ENCODE measurements around the gene LRCOL1.

Gene LRCOL1

GRCh38 chr12:132571051-132571450, 39.3 kb downstream of the LRCOL1 start:
- no peak overlapping the region for H3K4me3 ChIP-seq (ENCODE audit: control insufficient read depth, low read depth, low read length)
- DNase-seq (ENCODE audit: low read depth) = no peak
- TF ChIP-seq, protein P1, sequence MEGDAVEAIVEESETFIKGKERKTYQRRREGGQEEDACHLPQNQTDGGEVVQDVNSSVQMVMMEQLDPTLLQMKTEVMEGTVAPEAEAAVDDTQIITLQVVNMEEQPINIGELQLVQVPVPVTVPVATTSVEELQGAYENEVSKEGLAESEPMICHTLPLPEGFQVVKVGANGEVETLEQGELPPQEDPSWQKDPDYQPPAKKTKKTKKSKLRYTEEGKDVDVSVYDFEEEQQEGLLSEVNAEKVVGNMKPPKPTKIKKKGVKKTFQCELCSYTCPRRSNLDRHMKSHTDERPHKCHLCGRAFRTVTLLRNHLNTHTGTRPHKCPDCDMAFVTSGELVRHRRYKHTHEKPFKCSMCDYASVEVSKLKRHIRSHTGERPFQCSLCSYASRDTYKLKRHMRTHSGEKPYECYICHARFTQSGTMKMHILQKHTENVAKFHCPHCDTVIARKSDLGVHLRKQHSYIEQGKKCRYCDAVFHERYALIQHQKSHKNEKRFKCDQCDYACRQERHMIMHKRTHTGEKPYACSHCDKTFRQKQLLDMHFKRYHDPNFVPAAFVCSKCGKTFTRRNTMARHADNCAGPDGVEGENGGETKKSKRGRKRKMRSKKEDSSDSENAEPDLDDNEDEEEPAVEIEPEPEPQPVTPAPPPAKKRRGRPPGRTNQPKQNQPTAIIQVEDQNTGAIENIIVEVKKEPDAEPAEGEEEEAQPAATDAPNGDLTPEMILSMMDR (conservative IDR thresholded peaks at IDR 0.05; ENCODE audit: control insufficient read depth, insufficient read depth, low read depth, low read length) = no peak

GRCh38 chr12:132570635-132571034, 39.7 kb downstream of the LRCOL1 start:
- H3K4me3 ChIP-seq (ENCODE audit: control insufficient read depth, low read depth, low read length) = no peak overlapping the region
- TF ChIP-seq, protein P1 (conservative IDR thresholded peaks at IDR 0.05; ENCODE audit: control insufficient read depth, insufficient read depth, low read depth, low read length) = no peak
- no peak for DNase-seq (ENCODE audit: low read depth)

DNA sequence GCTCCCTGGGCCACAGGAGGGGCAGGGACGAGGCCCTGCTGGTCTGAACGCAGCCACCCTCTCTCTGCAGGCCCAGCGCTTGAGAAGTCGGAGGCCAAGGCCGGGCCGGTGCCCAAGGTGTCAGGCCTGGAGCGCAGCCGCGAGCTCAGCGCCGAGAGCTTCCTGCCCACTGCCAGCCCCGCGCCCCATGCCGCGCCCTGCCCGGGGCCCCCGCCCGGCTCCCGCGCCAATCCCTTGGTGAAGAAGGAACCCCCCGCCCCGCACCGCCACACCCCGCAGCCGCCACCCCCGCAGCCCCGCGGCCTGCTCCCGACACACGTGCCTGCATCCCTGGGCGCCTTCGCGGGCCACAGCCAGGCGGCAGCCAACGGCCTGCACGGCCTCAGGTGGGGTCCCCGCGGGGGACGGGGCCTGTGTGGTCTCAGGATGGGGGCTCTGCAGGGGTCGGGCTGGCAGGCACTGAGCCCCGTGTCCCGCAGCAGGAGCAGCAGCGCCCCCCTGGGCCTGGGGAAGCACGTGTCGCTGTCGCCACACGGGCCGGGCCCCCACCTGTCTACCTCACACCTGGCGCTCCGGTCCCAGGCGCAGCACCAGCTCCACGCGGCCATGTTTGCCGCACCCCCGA, 40.4 kb downstream of the LRCOL1 start:
- no peak overlapping the region for H3K4me3 ChIP-seq (ENCODE audit: control insufficient read depth, low read depth, low read length)
- no peak for DNase-seq (ENCODE audit: low read depth)
- TF ChIP-seq, protein P1 (conservative IDR thresholded peaks at IDR 0.05; ENCODE audit: control insufficient read depth, insufficient read depth, low read depth, low read length) = no peak

DNA sequence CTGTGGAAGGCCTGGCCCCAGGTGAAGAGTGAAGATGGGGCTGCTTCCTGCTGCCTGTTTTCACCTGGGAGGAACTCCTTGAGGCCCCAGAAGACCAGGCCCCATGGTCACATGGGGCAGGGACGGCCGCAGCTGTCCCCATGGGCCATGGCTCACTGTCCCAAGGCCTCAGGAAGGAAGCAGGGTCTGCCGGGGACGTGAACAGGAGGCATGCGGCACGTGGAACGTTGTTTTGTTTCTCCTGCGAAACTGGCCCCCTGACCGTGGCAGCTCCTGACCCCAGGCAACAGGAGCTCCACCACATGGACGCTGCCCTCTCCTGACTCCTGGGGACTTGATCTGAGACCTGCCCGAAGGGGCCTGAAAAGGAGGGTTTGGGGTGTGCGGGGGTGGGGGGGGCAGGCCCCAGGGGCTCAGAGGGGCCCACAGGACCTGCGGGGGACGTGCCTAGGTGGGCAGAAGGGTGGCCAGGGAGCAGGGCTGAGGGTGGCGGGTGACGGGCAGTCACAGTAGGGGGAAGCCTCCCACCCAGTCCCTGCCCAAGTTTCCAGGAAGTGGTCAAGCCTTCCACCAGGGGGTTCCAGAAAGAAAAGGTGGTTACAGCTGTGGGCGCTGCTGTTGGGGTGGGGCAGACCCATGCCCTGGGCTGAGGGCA, 41.4 kb downstream of the LRCOL1 start:
- no peak overlapping the region for H3K4me3 ChIP-seq (ENCODE audit: control insufficient read depth, low read depth, low read length)
- TF ChIP-seq, protein P1 (conservative IDR thresholded peaks at IDR 0.05; ENCODE audit: control insufficient read depth, insufficient read depth, low read depth, low read length) = no peak
- no peak for DNase-seq (ENCODE audit: low read depth)

GRCh38 chr12:132568301-132568700, 42.1 kb downstream of the LRCOL1 start:
- TF ChIP-seq, protein P1 (conservative IDR thresholded peaks at IDR 0.05; ENCODE audit: control insufficient read depth, insufficient read depth, low read depth, low read length) = no peak
- no peak overlapping the region for H3K4me3 ChIP-seq (ENCODE audit: control insufficient read depth, low read depth, low read length)
- no peak for DNase-seq (ENCODE audit: low read depth)

GRCh38 chr12:132566516-132567131, 43.8 kb downstream of the LRCOL1 start:
- TF ChIP-seq, protein P1 (conservative IDR thresholded peaks at IDR 0.05; ENCODE audit: control insufficient read depth, insufficient read depth, low read depth, low read length) = no peak
- no peak overlapping the region for H3K4me3 ChIP-seq (ENCODE audit: control insufficient read depth, low read depth, low read length)
- DNase-seq (ENCODE audit: low read depth) = no peak

Measured in fibroblast of mammary gland (primary cell).